Testis (tissue), 3 donors: Measurements from ENCODE around the gene IL36B. TPM values are rescaled to one million over a fixed set of nuclear protein-coding genes. Genes with fewer than 3 reads are reported as not detected.

Experiments used
- DNase-seq: peaks from one replicate; pipeline ENCODE4 v3.0.0-alpha.2; 2019
- H3K27ac ChIP-seq, 2 donors: fragments of 200-600 bp; sonication (generic); one replicate each; pipeline ENCODE4 v1.5.1; 2019
- H3K27me3 ChIP-seq: fragments of 200-600 bp; sonication (generic); one replicate; pipeline ENCODE4 v1.5.1; 2019
- H3K36me3 ChIP-seq: fragments of 200-600 bp; sonication (generic); one replicate; pipeline ENCODE4 v1.5.1; 2017; ENCODE audit warnings: low read depth; ENCODE audit errors: missing control alignments
- H3K4me1 ChIP-seq: fragments of 200-600 bp; sonication (generic); one replicate; pipeline ENCODE4 v1.5.1; 2019
- H3K4me3 ChIP-seq, 2 donors: fragments of 200-600 bp; sonication (generic); one replicate each; pipeline ENCODE4 v1.5.1; 2017 to 2019
- H3K9me3 ChIP-seq: fragments of 200-600 bp; sonication (generic); one replicate; pipeline ENCODE4 v1.5.1; 2017
- CTCF ChIP-seq, 3 experiments: fragments of 450-650 bp in 2 of 3; fragments of 200-600 bp in 1 of 3; sonication (generic) in 1 of 3; IDR thresholded peaks; one replicate each; pipeline ENCODE4 v1.5.1; 2016 to 2019; ENCODE audit warnings: antibody characterized with exemption in 3 of 3, mild to moderate bottlenecking in 2 of 3, moderate library complexity in 1 of 3
- POLR2A ChIP-seq: fragments of 450-650 bp; IDR thresholded peaks from one replicate; pipeline ENCODE4 v1.6.1; 2017; ENCODE audit warnings: antibody characterized with exemption, mild to moderate bottlenecking, moderate library complexity
- WGBS, 2 donors: methylation state at CpG; one replicate each; pipeline ENCODE4 v1.1.5; 2018; 5-methylcytosine and 5-hydroxymethylcytosine counted together
- intact Hi-C: fragments of 100-400 bp; cut with DNase I; formaldehyde crosslinking; loops from one replicate; pipeline ENCODE4 v1.15.1; 2023; ENCODE audit warnings: low total_unique reads
- polyA plus RNA-seq: library from polyadenylated mRNA; stranded (reverse); fragments of 350-450 nt; fragmentation: Illumina TruSeq; extraction: RNeasy Lipid Tissue Mini Kit (QIAGEN cat#74804); gene quantifications from one replicate; pipeline ENCODE4 v1.2.3, GENCODE V29; 2014; ENCODE audit warnings: low read depth, low replicate concordance; ENCODE audit not compliant: insufficient read depth
- total RNA-seq, 2 donors: library from RNA; depleted of rRNA; stranded (reverse); fragments of >200 nt; gene quantifications; one replicate each; pipeline ENCODE4 v1.2.3, GENCODE V29; 2016

IL36B gene
- total and polyA plus RNA-seq, 3 donors from 2014 or later, result not detected

GRCh38 chr2:113057117-113057516, 4.5 kb upstream of the IL36B start:
- no peak overlapping the region for H3K4me3 ChIP-seq
- H3K27ac ChIP-seq, result no peak overlapping the region
- no peaks in the 10 kb centered on the region for H3K9me3 ChIP-seq
- TF ChIP-seq POLR2A, result no peak
- TF ChIP-seq CTCF (IDR thresholded peaks at IDR 0.05), result no peak
- no peak for DNase-seq
- no peaks in the 10 kb centered on the region for H3K36me3 ChIP-seq
- whole genome bisulfite sequencing, 2 donors, result 48 to 51% methylated on average over 1 of the region's 1 CpG
- H3K4me1 ChIP-seq, result no peaks in the 10 kb centered on the region
- intact Hi-C loops, result no loop called here
- H3K27me3 ChIP-seq, result no peaks in the 10 kb centered on the region

- H3K27ac ChIP-seq, result no peak overlapping the region
- no peak for TF ChIP-seq CTCF (IDR thresholded peaks at IDR 0.05)
- TF ChIP-seq POLR2A, result no peak
- no peaks in the 10 kb centered on the region for H3K9me3 ChIP-seq
- H3K27me3 ChIP-seq, result no peaks in the 10 kb centered on the region
- H3K4me3 ChIP-seq, result no peak overlapping the region
- no peaks in the 10 kb centered on the region for H3K36me3 ChIP-seq
- no peaks in the 10 kb centered on the region for H3K4me1 ChIP-seq
- 61 to 65% methylated on average over 1 of the region's 1 CpG for WGBS, 2 donors
- no peak for DNase-seq
- intact Hi-C loops, result no loop called here
Observed at GRCh38 chr2:113056521-113056920, 3.9 kb upstream of the IL36B start.

- no peaks in the 10 kb centered on the region for H3K36me3 ChIP-seq
- DNase-seq, result no peak
- intact Hi-C loops, result no loop called here
- H3K4me3 ChIP-seq, result no peak overlapping the region
- no peaks in the 10 kb centered on the region for H3K4me1 ChIP-seq
- H3K27me3 ChIP-seq, result no peaks in the 10 kb centered on the region
- no peak overlapping the region for H3K27ac ChIP-seq
- TF ChIP-seq POLR2A (no peak), CTCF (IDR thresholded peaks at IDR 0.05) (no peak)
- no peaks in the 10 kb centered on the region for H3K9me3 ChIP-seq
Observed at GRCh38 chr2:113054066-113054465, 1.4 kb upstream of the IL36B start.

GRCh38 chr2:113053666-113054065, 999 bp upstream of the IL36B start:
- Histone ChIP-seq H3K4me1 (no peaks in the 10 kb centered on the region), H3K27me3 (no peaks in the 10 kb centered on the region), H3K9me3 (no peaks in the 10 kb centered on the region), H3K27ac (no peak overlapping the region), H3K36me3 (no peaks in the 10 kb centered on the region), H3K4me3 (no peak overlapping the region)
- TF ChIP-seq POLR2A (no peak), CTCF (IDR thresholded peaks at IDR 0.05) (no peak)
- no peak for DNase-seq
- 75 to 87% methylated on average over 3 of the region's 3 CpGs for WGBS, 2 donors
- intact Hi-C loops, result no loop called here

- no peaks in the 10 kb centered on the region for H3K9me3 ChIP-seq
- H3K27ac ChIP-seq, result no peak overlapping the region
- no peaks in the 10 kb centered on the region for H3K4me1 ChIP-seq
- H3K36me3 ChIP-seq, result no peaks in the 10 kb centered on the region
- intact Hi-C loops, result no loop called here
- 89 to 93% methylated on average over 7 to 34 of the region's 38 CpGs for WGBS, 2 donors
- TF ChIP-seq CTCF (IDR thresholded peaks at IDR 0.05) (peak in 1 of 3 experiments; percentile 8), POLR2A (no peak)
- DNase-seq, result no peak
- H3K27me3 ChIP-seq, result no peaks in the 10 kb centered on the region
- no peak overlapping the region for H3K4me3 ChIP-seq
Observed at GRCh38 chr2:113050921-113051895, 1.5 kb downstream of the IL36B start.
